NCI-H1105 (cell line): ENCODE results near the gene PKP3.
"Not testable (repeated sequence)": the region's sequence is repeated elsewhere in the genome, so short reads cannot be mapped to it uniquely, and the experiment has no call there.

ENCODE experiments used
- DNase-seq: peaks from one replicate; lab custom pipeline; 2025; lab: John Stamatoyannopoulos, UW

Gene PKP3

DNA sequence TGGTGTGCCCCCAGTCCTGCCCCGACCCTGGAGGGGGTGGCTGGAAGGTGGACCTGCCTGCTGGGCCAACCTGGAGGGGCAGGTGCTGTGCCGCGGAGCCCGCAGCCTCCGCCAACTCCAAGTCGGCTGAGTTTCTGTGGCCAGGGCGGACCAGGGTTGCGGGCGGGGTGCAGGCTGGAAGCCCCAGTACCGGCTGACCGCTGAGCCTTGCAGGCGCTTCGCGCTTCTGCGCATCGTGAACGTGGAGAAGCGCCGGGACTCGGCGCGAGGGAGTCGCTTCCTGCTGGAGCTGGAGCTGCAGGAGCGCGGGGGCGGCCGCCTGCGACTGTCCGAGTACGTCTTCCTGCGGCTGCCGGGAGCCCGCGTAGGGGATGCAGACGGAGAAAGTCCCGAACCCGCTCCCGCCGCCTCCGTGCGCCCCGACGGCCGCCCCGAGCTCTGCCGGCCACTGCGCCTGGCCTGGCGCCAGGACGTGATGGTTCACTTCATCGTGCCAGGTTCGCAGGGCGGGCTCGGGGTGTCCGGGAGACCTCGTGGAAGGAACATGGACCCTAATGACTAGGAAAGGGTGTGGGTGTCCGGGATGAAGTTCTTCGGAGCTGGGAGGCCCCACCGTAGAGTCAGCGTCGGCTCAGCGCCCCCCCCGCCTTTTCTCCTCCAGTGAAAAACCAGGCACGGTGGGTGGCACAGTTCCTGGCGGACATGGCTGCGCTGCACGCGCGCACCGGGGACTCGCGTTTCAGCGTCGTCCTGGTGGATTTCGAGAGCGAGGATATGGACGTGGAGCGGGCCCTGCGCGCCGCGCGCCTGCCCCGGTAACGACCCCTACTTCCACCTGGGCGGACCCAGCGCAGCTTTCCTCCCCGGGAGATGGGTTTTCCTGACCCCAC lies 14.6 kb upstream of the PKP3 start:
- DNase-seq = no peak

DNA sequence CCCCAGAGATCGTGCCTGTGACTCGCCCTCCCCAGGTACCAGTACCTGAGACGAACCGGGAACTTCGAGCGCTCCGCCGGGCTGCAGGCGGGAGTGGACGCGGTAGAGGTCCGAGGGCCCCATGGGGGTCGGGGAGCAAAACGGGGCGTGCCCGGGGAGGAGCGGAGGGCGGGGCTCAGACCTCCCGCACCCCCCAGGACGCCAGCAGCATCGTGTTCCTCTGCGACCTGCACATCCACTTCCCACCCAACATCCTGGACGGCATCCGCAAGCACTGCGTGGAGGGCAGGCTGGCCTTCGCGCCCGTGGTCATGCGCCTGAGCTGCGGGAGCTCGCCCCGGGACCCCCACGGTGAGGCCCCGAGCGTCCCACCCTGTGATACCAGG lies 13.9 kb upstream of the PKP3 start:
- no peak for DNase-seq

GRCh38 chr11:380491-380890 lies 13.5 kb upstream of the PKP3 start:
- no peak for DNase-seq

DNA sequence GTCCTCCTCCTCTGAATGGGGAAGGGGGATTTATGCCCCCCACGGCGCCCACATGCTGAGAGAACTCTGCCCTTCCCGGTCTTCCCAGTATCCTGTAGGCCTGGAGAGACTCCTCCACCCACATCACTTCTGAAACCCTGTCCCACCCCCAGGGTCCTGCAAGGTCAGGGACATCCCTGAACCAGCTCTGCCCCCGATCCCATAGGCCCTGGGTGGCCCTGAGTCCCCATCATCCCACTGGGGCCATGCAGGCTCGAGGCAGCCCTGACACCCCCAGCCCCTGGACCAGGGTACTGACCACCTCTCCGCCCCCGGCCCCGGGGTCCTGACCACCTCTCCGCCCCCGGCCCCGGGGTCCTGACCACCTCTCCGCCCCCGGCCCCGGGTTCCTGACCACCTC lies 13.0 kb upstream of the PKP3 start:
- no peak for DNase-seq

DNA sequence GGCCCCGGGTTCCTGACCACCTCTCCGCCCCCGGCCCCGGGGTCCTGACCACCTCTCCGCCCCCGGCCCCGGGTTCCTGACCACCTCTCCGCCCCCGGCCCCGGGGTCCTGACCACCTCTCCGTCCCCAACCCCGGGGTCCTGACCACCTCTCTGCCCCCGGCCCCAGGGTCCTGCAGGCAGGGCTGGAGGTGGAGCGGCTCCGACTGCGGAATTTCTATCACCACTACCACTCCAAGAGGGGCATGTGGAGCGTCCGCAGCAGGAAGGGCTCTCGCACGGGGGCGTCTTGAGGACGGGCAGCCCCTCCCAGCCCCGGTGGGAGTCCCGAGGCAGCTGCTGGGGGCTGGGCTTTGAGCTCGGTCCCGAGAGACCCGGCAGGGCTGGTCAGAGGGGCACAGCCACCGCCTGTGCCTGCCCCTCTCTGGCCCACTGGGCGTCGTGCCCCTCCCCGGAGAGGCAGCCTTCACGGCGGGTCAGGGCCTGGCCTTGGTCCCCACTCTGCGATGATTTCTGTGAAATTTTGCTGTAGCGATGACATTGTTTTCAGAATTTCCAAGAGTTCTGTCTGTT lies 12.4 kb upstream of the PKP3 start:
- no peak for DNase-seq

DNA sequence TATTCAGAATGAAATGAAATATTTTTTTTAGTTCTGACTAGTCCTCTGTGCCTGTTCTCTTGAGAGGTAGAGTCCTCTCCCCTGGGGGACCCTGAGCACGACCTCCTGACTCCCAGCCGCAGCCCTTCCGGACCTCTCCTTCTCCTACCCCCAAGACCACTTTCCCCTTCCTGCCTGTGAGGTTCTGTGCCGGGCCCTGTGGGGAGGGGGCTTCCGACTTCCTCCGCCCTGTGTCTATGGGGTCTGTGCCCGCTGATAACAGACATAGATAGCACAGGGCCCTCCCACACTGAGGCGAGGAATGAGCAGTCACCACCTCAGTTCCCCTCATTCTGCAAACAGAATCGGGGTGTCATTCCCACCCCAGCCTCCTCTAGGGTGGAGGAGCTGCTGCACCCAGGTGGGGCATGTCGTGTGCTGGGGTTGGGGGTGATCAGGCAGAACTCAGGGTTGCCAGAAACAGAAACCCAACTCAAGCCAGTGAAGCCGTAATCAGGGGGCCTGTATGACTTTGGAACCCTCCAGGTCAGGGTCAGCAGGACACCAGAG lies 11.9 kb upstream of the PKP3 start:
- no peak for DNase-seq

DNA sequence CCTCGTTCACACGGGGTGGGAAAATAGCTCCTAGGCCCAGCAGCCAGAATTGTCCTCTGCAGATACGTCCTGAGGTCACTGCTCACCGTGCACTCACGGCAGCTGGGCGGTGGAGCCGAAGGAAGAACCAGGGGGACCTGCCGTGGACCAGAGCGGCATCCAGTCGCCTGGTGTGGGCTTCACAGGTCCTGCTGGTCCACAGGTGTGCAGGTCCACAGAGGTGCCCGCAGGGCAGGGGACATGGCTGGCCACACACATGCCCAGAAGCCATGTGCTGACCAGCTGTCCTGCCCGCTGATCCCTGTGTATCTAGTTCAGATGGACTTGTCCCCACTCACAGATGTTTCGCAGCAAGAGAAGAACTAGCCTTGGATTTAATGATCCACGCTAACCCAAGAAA lies 10.6 kb upstream of the PKP3 start:
- DNase-seq = no peak

- no peak for DNase-seq
These were observed 9.5 kb upstream of the PKP3 start for GRCh38 chr11:384511-384910.

- DNase-seq = no peak
These were observed 8.2 kb upstream of the PKP3 start for GRCh38 chr11:385594-386351.

DNA sequence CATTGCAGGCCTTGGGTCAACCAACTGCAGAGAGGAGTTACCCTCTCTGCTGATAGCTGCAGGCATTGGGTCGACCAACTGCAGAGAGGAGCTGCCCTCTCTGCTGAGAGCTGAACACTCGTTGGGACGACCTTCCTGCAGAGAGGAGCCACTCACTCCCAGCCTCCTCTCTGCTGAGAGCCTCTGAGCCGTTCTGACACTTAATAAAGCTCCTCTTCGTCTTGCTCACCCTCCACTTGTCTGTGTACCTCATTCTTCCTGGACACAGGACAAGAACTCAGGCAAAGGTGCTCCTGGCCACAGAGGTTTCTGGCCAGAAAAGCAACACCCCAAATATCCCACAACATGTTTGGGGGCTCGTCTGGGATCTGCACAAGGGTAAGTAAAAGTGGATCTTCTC lies 7.5 kb upstream of the PKP3 start:
- no peak for DNase-seq

DNA sequence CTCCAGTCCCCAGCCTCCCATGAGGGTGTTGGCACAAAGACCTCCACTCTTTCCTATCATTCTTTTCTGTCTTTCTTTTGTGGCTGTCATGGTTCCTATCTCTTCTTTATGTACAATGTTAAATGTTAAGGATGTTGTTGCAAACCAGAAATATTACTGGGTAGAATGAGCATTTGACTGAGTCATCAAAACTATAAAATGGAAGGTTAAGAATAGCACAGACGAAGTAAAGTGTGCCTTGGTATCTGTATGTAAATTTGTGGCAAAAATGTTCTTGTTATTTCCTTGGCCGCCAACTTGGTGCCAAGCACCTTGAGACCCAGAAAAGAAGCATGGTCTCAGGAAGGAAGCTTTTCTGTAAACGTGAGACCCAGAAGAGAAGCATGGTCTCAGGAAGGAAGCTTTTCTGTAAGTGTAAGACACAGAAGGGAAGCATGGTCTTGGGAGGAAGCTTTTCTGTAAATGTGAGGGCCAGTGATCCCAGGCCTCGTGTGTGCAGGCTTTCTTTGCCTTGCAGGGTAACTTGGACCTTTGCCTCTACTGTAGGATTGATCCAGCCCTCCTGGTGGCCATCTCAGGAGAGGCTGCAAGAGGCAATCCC lies 6.7 kb upstream of the PKP3 start:
- no peak for DNase-seq

GRCh38 chr11:389369-389768 lies 4.6 kb upstream of the PKP3 start:
- not testable (repeated sequence) for DNase-seq

- no peak for DNase-seq
These were observed 3.8 kb upstream of the PKP3 start for GRCh38 chr11:390175-390574.

- no peak for DNase-seq
These were observed 2.6 kb upstream of the PKP3 start for GRCh38 chr11:391117-392017.

DNA sequence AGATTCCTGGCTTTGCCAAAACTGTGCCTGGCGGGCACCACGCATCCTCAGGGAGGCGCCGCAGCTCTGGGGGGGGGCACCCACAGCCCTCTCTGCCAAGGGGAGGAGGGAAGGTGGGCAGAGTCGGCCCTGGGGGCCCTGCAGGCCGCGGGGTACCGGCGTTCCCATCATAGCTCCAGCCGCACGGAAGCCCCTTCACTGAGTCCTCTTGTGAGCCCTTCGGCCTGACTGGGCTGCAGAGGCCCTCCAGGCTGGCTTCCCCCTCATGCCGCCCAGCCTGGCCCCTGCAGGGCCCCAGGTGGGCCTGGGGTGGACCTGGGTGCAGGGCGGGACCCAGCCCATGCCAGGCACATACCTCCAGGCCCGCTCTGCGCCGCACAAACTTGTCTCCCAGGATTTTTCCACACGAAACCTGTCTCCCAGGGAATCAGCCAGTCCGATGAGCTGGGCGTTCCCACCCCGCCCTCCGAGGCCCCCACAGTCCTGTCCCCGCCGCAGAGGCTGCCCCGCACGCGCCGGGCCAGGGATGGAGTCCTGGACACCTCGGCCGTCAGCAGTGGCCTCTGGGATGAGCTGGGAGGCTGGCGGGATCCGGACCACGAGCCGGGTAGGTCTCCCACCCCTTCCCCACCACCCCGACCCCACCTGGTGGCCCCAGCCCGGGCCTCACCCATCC lies 1.8 kb upstream of the PKP3 start:
- DNase-seq = no peak

DNA sequence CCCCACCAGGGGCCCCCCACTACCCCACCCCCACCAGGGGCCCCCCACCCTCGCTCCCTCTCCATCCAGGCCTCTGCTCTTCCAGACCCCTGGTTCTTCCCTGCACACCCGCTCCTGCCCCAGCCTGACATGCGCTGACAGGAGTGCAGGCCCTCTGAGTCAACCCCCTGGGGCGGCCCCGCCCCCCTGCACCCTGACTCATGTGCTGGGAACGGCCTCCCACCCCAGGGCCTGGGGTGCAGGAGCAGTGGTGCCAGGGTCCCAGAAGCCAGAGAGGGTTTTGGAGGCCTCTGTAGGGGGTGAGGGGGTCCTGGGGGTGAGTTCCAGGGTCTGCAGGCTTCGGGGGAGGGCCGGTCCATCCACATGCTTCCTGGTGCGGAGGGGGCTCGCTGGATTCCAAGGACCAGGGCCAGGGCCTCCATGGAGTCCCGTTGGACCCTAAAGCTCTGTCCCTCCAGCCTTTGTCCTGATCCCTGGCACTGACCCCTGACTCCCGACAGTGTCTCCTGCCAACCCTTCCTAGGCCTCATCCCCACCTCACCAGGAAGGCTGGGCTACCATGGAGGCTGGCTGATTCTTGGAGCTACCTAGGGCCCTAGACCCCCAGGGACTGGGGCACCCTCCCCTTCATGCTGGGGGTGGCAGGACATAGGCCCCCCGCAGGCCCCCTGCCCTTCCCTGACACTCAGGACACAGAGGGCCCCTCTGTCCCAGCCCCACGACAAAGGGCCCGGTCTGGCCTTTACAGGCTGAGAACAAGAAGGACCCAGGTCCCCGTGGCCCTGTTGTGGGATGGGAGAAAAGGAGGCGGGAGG lies 583 bp upstream of the PKP3 start:
- no peak for DNase-seq

DNA sequence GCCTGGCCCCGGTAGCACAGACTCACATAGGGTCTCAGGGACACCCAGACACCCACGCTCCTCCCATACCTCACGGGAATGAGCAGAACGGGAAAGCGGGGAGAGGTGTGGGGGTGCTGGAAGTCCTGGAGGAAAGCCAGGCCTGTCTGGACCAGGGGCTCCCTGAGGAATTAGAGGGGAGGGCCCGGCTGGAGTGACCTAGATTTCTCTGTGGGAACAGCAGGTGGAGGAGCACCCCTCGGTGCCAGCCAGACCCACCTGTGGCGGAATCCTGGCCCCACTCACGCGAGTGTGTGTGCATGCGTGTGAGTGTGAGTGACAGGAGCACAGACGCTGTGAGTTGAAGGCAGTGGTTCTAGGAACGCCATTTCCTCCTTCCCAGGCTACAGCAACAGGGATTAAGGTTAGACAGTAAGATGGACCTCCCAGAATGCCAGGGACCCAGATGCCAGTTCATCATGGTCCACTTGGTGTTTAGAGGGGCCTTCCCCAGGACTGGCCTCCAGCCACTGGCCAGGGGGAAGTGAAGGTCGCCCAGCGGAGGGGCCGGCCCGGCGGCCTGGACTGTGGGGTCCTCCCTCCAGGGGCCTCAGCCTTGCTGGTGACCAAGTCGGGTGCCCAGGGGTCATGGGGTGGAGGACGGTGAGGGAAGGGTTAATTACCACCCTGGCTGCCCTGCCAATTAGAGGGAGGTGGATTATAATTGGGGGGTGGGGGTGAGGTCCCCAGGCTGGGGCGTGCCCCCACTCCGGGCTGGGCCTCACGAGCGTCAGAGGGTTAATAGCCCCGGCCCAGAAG lies 1.0 kb downstream of the PKP3 start:
- no peak for DNase-seq

- no peak for DNase-seq
These were observed 1.9 kb downstream of the PKP3 start for GRCh38 chr11:395866-396265.

GRCh38 chr11:396511-396947 lies 2.5 kb downstream of the PKP3 start:
- DNase-seq = no peak
